ENCODE measurements around the gene HRH3. TPM values are rescaled to one million over a fixed set of nuclear protein-coding genes. Genes with fewer than 3 reads are reported as not detected.

The HRH3 gene
- total RNA-seq, result not detected
- long read RNA-seq, result 0 reads

GRCh38 chr20:62219992-62220665 is at the start of gene HRH3:
Gene HRH3, minus strand, starts transcription at chr20:62220278. Its CDS starts 308 bp downstream, at chr20:62219970.
- DNase-seq, result peak in 1 of 2 donors; percentile 42
- ATAC-seq, result peak; percentile 83
- intact Hi-C loops (cut with DNase I, micrococcal nuclease), result no loop called here

DNA sequence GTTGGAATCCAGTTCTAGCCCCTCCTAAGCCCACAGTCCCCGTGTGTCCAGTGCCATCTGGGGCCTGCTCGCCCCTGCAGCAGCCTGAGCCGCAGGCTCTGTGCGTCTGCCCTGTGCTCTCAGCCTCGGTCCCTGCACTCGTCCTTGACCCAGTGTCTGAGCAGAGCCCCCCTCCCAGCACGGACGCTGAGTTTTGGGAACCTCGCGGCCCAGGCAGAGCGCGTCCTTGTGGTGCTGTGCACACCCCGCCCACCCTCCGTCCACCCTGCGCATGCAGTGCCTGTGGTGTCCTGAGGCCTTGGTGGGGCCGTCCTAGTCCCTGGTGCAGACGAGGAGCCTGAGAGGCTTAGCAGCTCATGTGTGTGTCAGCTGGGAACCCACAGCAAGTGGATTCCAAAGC is 49.8 kb upstream of the HRH3 start:
- no peak for DNase-seq
- ATAC-seq, result no peak
- intact Hi-C loops (cut with DNase I, micrococcal nuclease), result no loop called here

DNA sequence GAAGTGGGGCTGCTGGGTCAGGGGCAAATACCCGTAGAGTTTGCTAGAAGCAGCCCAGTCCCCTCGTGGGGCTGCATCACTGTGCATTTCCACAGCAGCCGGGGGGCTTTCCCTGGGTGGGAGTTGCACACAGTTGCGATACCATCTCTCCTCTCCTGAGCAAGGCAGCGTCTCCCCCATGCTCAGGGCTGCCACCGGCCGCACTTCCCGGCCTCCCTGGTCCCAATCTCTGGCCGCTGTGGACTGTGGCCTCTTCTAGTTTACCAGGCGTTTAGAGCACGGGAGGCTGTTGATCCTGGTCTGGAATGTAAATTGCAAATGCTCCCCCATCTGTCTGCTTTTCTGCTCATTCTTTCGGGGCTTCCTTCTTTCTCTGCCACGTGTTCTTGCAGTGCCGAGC is 49.3 kb upstream of the HRH3 start:
- DNase-seq (no peak), ATAC-seq (no peak)
- intact Hi-C loops (cut with DNase I, micrococcal nuclease), result no loop called here

DNA sequence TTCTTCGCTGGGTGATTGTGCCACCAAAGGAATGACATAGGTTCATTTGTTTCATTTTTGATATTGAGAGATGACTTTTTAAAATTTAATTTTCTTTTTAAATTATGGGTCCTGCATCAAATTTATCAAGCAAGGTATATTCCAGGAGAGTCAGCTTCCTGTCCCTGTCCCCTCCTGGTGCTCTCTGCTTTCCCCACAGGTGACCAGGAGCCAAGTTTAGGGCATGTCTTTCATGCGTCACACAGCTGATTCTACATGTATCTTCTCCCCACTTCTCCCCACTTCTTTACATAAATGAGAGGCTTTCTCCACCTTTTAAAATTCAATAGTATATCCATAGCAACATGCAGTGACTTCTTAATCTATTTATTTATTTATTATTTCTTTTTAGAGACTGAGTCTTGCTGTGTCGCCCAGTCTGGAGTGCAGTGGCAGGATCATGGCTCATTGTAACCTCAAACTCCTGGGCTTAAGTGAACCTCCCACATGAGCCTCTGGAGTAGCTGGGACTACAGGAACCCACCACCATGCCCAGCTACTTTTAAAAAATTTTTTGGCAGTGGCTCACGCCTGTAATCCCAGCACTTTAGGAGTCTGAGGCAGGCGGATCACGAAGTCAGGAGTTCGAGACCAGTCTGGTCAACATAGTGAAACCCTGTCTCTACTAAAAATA is 48.3 kb upstream of the HRH3 start:
- intact Hi-C loops (cut with DNase I, micrococcal nuclease), result no loop called here
- ATAC-seq, result no peak
- DNase-seq, result no peak

- no peak for ATAC-seq
- intact Hi-C loops (cut with DNase I, micrococcal nuclease), result no loop called here
- no peak for DNase-seq
Measured at GRCh38 chr20:62267543-62267942, 47.5 kb upstream of the HRH3 start.

DNA sequence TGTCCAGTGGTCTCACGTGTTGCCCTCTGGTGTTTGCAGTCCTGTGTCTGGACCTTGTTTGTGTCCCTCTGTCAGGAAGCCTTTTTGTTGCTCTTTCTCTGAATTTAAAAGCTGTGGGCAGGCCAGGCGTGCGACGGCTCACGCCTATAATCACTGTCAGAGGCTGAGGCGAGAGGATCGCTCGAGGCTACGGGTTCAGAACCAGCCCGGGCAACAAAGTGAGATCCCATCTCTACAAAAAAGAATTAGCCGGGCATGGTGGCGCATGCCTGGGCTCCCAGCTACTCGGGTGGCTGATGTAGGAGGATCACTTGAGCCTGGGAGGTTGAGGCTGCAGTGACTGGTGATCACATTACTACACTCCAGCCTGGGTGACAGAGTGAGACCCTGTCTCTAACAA is 46.8 kb upstream of the HRH3 start:
- intact Hi-C loops (cut with DNase I, micrococcal nuclease), result no loop called here
- no peak for DNase-seq
- no peak for ATAC-seq

GRCh38 chr20:62266340-62266739 is 46.3 kb upstream of the HRH3 start:
- no peak for DNase-seq
- no peak for ATAC-seq
- intact Hi-C loops (cut with DNase I, micrococcal nuclease), result no loop called here

DNA sequence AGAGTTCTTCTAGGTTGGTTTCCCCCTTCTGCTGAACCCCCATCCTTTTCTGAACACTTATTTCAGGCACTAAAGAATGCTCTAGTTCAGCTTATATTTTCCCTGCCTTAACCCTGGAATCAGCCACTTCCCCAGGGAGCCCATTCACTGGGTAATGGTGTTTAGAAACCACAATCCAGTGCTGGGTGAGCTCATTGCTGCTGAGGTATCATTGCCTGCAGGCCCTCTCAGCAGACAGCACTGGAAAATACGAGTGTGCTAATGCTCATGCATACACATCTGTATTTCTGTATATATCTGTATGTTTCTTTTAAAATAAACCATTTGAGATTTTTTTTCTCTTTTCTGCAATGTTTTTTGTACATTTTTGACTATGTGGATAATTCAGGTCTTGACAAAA is 45.3 kb upstream of the HRH3 start:
- no peak for DNase-seq
- ATAC-seq, result no peak
- intact Hi-C loops (cut with DNase I, micrococcal nuclease), result no loop called here

DNA sequence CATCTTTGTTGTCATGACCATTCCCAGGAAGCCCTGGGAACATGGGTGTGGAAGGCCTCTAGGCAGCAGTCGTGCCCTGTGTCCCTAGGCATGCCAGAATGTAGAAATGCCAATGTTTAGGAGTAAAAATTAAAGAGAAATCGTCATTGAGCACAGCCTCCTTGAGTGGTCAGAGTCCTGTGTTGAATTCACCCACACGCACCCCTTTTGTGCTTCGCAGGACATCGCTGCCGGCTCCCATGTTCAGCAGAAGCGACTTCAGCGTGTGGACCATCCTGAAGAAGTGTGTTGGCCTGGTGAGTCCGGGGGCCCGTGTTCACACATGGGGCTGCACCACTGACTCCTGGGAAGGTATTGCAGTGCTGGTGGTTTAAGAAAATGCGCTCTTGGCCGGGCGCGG is 43.3 kb upstream of the HRH3 start:
- DNase-seq (no peak), ATAC-seq (no peak)
- intact Hi-C loops (cut with DNase I, micrococcal nuclease), result no loop called here

DNA sequence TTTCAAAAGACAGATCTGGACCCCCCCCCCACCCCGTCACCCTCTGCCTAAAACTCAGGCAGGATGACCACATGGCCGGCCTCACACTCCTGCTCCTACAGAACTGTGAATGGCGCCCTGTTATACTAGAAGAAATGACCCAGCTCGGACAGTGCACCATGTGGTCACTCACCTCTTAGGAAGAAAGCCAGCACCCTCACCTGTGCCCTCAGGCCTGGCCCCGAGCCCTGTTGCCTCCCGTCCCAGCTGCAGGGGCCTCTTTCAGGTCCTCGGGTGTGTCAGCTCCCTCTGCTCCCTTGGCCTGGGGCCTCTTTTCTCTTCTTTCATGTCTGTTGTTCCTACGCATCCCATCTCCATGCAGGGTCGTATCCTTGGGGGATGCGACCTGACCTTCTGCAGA is 42.0 kb upstream of the HRH3 start:
- intact Hi-C loops (cut with DNase I, micrococcal nuclease), result no loop called here
- ATAC-seq (no peak), DNase-seq (no peak)

DNA sequence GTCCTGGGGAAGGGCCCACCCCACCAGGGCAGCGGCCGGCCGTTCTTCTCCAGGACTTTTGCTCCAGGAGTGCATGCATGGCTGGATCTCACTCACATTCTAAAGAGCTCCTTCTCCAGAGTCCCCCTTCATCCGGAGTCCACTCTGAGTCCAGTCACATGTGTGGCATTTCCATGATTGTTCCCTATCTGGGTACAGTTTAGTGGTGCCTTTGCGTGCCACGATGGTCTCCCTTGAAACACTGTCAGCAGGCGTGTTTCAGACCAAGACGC is 39.2 kb upstream of the HRH3 start:
- DNase-seq (no peak), ATAC-seq (no peak)
- intact Hi-C loops (cut with DNase I, micrococcal nuclease), result no loop called here

- DNase-seq (no peak), ATAC-seq (no peak)
- intact Hi-C loops (cut with DNase I, micrococcal nuclease), result no loop called here
Measured at GRCh38 chr20:62258499-62259293, 38.6 kb upstream of the HRH3 start.

GRCh38 chr20:62255976-62256375 is 35.9 kb upstream of the HRH3 start:
- intact Hi-C loops (cut with DNase I, micrococcal nuclease), result no loop called here
- no peak for DNase-seq
- no peak for ATAC-seq

- ATAC-seq, result no peak
- intact Hi-C loops (cut with DNase I, micrococcal nuclease), result no loop called here
- DNase-seq, result no peak
Measured at GRCh38 chr20:62254021-62254724, 34.1 kb upstream of the HRH3 start.

- DNase-seq, result no peak
- intact Hi-C loops (cut with DNase I, micrococcal nuclease), result no loop called here
- no peak for ATAC-seq
Measured at GRCh38 chr20:62253398-62253797, 33.3 kb upstream of the HRH3 start.

DNA sequence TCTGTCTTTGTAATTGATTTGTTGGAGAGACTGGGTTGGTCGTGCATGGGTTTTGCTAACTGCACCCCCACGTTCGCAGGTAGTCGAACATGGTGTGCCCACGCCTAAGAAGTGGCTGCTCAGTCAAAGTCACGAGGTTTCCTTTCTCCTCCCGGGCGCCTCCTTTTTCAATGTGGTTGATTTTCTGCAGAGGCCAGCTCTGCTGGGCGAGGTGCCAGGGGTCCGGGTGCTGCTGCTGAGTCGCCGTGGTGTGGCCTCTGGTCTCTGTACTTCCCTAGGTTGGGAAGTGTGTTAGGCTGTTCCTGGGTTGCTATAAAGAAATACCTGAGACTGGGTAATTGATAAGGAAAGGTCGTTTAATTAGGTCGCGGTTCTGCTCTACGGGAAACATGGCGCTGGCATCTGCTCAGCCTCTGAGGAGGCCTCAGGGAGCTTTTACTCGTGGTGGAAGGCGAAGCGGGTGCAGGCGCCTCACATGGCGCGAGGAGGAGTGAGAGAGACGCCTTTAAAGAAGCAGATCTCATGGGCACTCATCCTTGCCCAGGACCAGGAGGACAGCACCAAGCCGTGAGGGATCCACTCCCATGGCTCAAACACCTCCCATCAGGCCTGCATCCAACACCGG is 32.4 kb upstream of the HRH3 start:
- DNase-seq (no peak), ATAC-seq (no peak)
- intact Hi-C loops (cut with DNase I, micrococcal nuclease), result no loop called here

- ATAC-seq, result no peak
- DNase-seq, result no peak
- intact Hi-C loops (cut with DNase I, micrococcal nuclease), result no loop called here
Measured at GRCh38 chr20:62248890-62249560, 28.9 kb upstream of the HRH3 start.

- ATAC-seq (no peak), DNase-seq (no peak)
- intact Hi-C loops (cut with DNase I, micrococcal nuclease), result no loop called here
Measured at GRCh38 chr20:62246872-62247652, 27.0 kb upstream of the HRH3 start.
